GM13976 (cell line): ENCODE data around the gene PATE4.

Source experiments
- DNase-seq: peaks from one replicate; pipeline ENCODE4 v3.0.0; 2012; ENCODE audit warnings: low spot score
- CTCF ChIP-seq: IDR thresholded peaks from 2 replicates; pipeline ENCODE4 v1.5.1; 2012; ENCODE audit warnings: borderline replicate concordance, mild to moderate bottlenecking; ENCODE audit not compliant: insufficient read depth; ENCODE audit errors: extremely low read depth, missing control alignments, control extremely low read depth
- in situ Hi-C: fragments of 300-500 bp; cut with MboI; formaldehyde crosslinking; loops from one replicate; pipeline ENCODE4 v1.12.0; 2022; ENCODE audit warnings: low sequenced_read_pairs, mixed read lengths, inconsistent platforms; ENCODE audit not compliant: unreplicated experiment

PATE4 gene

GRCh38 chr11:125833016-125833415 is at the start of gene PATE4:
Gene PATE4 (plus strand): TSS chr11:125833316. CDS start chr11:125833360, 44 bp downstream.
- TF ChIP-seq CTCF: no peak
- in situ Hi-C loops: no loop called here
- no peak for DNase-seq

- TF ChIP-seq CTCF: no peak
- in situ Hi-C loops: no loop called here
- DNase-seq: no peak
Observed at GRCh38 chr11:125784678-125785077, 48.4 kb upstream of the PATE4 start.

- no peak for DNase-seq
- in situ Hi-C loops: no loop called here
Observed at GRCh38 chr11:125787827-125788226, 45.3 kb upstream of the PATE4 start, which contains the start of gene PATE3. Gene PATE3 (plus strand): TSS chr11:125788127. CDS start chr11:125788152, 25 bp downstream.

GRCh38 chr11:125790825-125791224 is 42.3 kb upstream of the PATE4 start:
- in situ Hi-C loops: no loop called here
- TF ChIP-seq CTCF: no peak
- no peak for DNase-seq

More at GRCh38 chr11:125787827-125788226, 45.3 kb upstream of the PATE4 start, which contains the start of gene PATE3:
- TF ChIP-seq CTCF: no peak

GRCh38 chr11:125797641-125798040 is 35.5 kb upstream of the PATE4 start:
- no peak for TF ChIP-seq CTCF
- no peak for DNase-seq
- in situ Hi-C loops: no loop called here

- in situ Hi-C loops: no loop called here
- no peak for TF ChIP-seq CTCF
- no peak for DNase-seq
Observed at GRCh38 chr11:125799808-125800207, 33.3 kb upstream of the PATE4 start.
